Mesenchymal stem cell (in vitro differentiated cells and primary cell): ENCODE data around the gene EXOC3.
A peak's percentile ranks its signal among the peaks of the same experiment; 100 is the strongest.

ENCODE experiments used
- DNase-seq: peaks from one replicate; pipeline ENCODE4 v3.0.0-alpha.2; 2013
- H2AFZ ChIP-seq: one replicate; pipeline ENCODE4 v1.6.1; 2013; ENCODE audit warnings: low read depth, mild to moderate bottlenecking, control low read depth, inconsistent platforms, low read length, moderate library complexity
- H2AK5ac ChIP-seq: 2 replicates; pipeline ENCODE4 v1.6.1; 2013; ENCODE audit warnings: low read length, moderate library complexity, mild to moderate bottlenecking, inconsistent platforms; ENCODE audit not compliant: severe bottlenecking
- H2BK120ac ChIP-seq: one replicate; pipeline ENCODE4 v1.6.1; 2013; ENCODE audit warnings: low read depth, mild to moderate bottlenecking, inconsistent platforms, low read length, moderate library complexity
- H2BK12ac ChIP-seq, 2 experiments: one replicate each; pipeline ENCODE4 v1.6.1; 2013; ENCODE audit warnings: inconsistent platforms in 2 of 2, low read length in 2 of 2, mild to moderate bottlenecking in 2 of 2, moderate library complexity in 2 of 2, control low read depth in 1 of 2
- H2BK15ac ChIP-seq: one replicate; pipeline ENCODE4 v1.6.1; 2013; ENCODE audit warnings: mild to moderate bottlenecking, low read depth, inconsistent platforms; ENCODE audit not compliant: poor library complexity, severe bottlenecking
- H2BK5ac ChIP-seq: 2 replicates; pipeline ENCODE4 v1.6.1; 2013; ENCODE audit warnings: low read depth, mild to moderate bottlenecking, low read length, control low read depth, inconsistent platforms; ENCODE audit not compliant: poor library complexity, severe bottlenecking
- H3K14ac ChIP-seq, 2 experiments: one replicate each; pipeline ENCODE4 v1.6.1; 2013; ENCODE audit warnings: inconsistent platforms in 2 of 2, low read length in 2 of 2, control low read depth in 1 of 2, mild to moderate bottlenecking in 1 of 2, moderate library complexity in 1 of 2
- H3K18ac ChIP-seq, 2 experiments: one replicate each; pipeline ENCODE4 v1.6.1; 2013; ENCODE audit warnings: inconsistent platforms in 2 of 2, low read length in 2 of 2, control low read depth in 1 of 2, low read depth in 1 of 2, mild to moderate bottlenecking in 1 of 2
- H3K23ac ChIP-seq, 2 experiments: one replicate each; pipeline ENCODE4 v1.6.1; 2013; ENCODE audit warnings: inconsistent platforms in 2 of 2, low read length in 2 of 2, mild to moderate bottlenecking in 2 of 2, moderate library complexity in 2 of 2, control low read depth in 1 of 2
- H3K27ac ChIP-seq: 2 replicates; pipeline ENCODE4 v1.5.1; 2013; ENCODE audit warnings: mild to moderate bottlenecking, moderate library complexity, low read length, control low read depth, inconsistent platforms; ENCODE audit not compliant: poor library complexity, severe bottlenecking
- H3K27me3 ChIP-seq, 2 experiments: 2 replicates each; pipeline versions ENCODE4 v1.6.1 to v1.7.0; 2013; ENCODE audit warnings: low read length in 2 of 2, mild to moderate bottlenecking in 2 of 2, moderate library complexity in 2 of 2, control low read depth in 1 of 2, inconsistent platforms in 1 of 2; ENCODE audit not compliant: control insufficient read depth in 1 of 2, insufficient read depth in 1 of 2
- H3K36me3 ChIP-seq, 2 experiments: 2 replicates each; pipeline versions ENCODE4 v1.6.1 to v1.7.0; 2013; ENCODE audit warnings: low read length in 2 of 2, control low read depth in 1 of 2, inconsistent platforms in 1 of 2, low read depth in 1 of 2, mild to moderate bottlenecking in 1 of 2; ENCODE audit not compliant: insufficient read depth in 2 of 2, control insufficient read depth in 1 of 2
- H3K4ac ChIP-seq, 2 experiments: one replicate each; pipeline ENCODE4 v1.6.1; 2013; ENCODE audit warnings: inconsistent platforms in 2 of 2, low read length in 2 of 2, mild to moderate bottlenecking in 2 of 2, moderate library complexity in 2 of 2, control low read depth in 1 of 2, low read depth in 1 of 2
- H3K4me1 ChIP-seq: 2 replicates; pipeline ENCODE4 v1.6.1; 2013; ENCODE audit warnings: low read depth, low read length, control low read depth; ENCODE audit not compliant: control insufficient read depth, insufficient read depth
- H3K4me2 ChIP-seq: 2 replicates; pipeline ENCODE4 v1.6.1; 2013; ENCODE audit warnings: low read length, mild to moderate bottlenecking, inconsistent platforms; ENCODE audit not compliant: poor library complexity, severe bottlenecking
- H3K4me3 ChIP-seq, 2 experiments: 2 replicates each; pipeline versions ENCODE4 v1.5.1 to v1.7.0; 2013; ENCODE audit warnings: low read length in 2 of 2, mild to moderate bottlenecking in 2 of 2, control low read depth in 1 of 2, low read depth in 1 of 2; ENCODE audit not compliant: insufficient read depth in 1 of 2
- H3K79me1 ChIP-seq: replicated peaks from 2 replicates; pipeline ENCODE4 v1.6.1; 2013; ENCODE audit warnings: mild to moderate bottlenecking, control low read depth, low read length, inconsistent platforms; ENCODE audit not compliant: poor library complexity, severe bottlenecking
- H3K9ac ChIP-seq: 2 replicates; pipeline ENCODE4 v1.7.0; 2013; ENCODE audit warnings: mild to moderate bottlenecking, low read length, moderate library complexity
- H3K9me3 ChIP-seq: 2 replicates; pipeline ENCODE4 v1.7.0; 2013; ENCODE audit warnings: mild to moderate bottlenecking, low read length; ENCODE audit not compliant: control insufficient read depth
- H4K8ac ChIP-seq: one replicate; pipeline ENCODE4 v1.6.1; 2013; ENCODE audit warnings: inconsistent platforms, mild to moderate bottlenecking, low read length, moderate library complexity
- H4K91ac ChIP-seq: one replicate; pipeline ENCODE4 v1.6.1; 2013; ENCODE audit warnings: mild to moderate bottlenecking, low read length, inconsistent platforms
- WGBS: methylation state at CpG from one replicate; pipeline ENCODE4 v1.1.7; 2013; ENCODE audit warnings: mixed read lengths; 5-methylcytosine and 5-hydroxymethylcytosine counted together

The EXOC3 gene

DNA sequence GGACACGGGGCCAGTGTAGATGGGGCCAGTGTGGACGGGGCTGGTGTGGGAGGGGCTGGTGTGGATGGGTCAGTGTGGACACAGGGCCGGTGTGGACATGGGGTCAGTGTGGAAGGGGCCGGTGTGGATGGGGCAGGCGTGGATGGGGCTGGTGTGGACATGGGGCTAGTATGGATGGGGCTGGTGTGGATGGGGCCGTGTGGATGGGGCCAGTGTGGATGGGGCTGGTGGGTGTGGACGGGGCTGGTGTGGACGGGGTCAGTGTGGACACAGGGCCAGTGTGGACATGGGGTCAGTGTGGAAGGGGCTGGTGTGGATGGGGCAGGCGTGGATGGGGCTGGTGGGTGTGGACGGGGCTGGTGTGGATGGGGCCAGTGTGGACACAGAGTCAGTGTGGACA lies 57.5 kb downstream of the EXOC3 start:
- Histone ChIP-seq H3K4me2 (no peak overlapping the region), H3K4me1 (peaks cover 4% of the 10 kb centered on the region), H2BK5ac (no peak overlapping the region), H3K23ac (no peak overlapping the region), H4K91ac (no peak overlapping the region), H3K4me3 (peak overlapping the region in 1 of 2 experiments; percentile 10), H2AK5ac (no peak overlapping the region), H3K27ac (no peak overlapping the region), H3K9ac (no peak overlapping the region), H2BK120ac (no peak overlapping the region), H3K79me1 (no peaks in the 10 kb centered on the region), H3K36me3 (no peaks in the 10 kb centered on the region), H3K14ac (no peak overlapping the region), H4K8ac (no peak overlapping the region), H3K27me3 (peaks cover 16 to 70% of the 10 kb centered on the region in 2 experiments), H3K4ac (no peak overlapping the region), H3K9me3 (no peaks in the 10 kb centered on the region), H3K18ac (no peak overlapping the region), H2BK12ac (no peak overlapping the region), H2BK15ac (no peak overlapping the region), H2AFZ (no peak overlapping the region)
- DNase-seq: no peak
- WGBS: 91% methylated on average over 10 of the region's 10 CpGs

DNA sequence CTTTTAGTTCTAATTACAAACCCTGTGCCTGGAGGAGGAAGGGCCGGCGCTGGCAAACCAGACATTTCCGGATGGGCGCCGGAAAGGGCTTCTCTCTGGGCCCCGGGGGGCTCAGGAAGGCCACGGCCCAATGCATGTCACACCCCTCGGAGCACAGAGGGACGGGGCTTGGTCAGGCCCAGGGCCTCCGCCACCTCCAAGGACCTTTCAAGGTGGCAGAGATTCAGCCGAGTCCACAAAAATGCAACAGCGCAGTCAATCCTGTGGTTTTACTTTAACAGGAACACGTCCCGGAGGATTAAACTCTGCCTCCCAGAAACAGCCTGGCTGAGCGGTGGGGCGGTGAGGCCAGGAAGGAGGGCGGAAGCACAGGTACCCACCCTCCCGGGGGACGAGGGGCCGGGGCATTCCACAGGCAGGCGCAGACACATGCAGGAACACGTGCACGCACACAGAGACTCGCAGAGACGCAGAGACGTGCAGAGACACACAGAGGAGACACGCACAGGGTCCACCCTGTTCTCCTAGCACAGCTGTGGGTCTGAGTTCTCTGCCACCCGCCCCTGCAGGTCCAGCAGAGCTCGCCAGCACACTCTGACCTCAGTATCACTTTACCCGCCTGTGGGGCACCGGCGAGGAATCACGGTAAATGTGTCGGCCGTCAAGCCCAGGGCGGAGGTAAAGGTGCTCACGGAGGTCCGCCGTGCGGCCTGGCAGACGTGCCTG lies 58.3 kb downstream of the EXOC3 start:
- Histone ChIP-seq H2BK120ac (no peak overlapping the region), H3K4me2 (no peak overlapping the region), H3K27me3 (peaks cover 14 to 68% of the 10 kb centered on the region in 2 experiments), H4K91ac (no peak overlapping the region), H3K14ac (no peak overlapping the region), H2BK5ac (no peak overlapping the region), H3K4me1 (peaks cover 3% of the 10 kb centered on the region), H3K36me3 (no peaks in the 10 kb centered on the region), H3K79me1 (no peaks in the 10 kb centered on the region), H3K23ac (no peak overlapping the region), H3K9me3 (no peaks in the 10 kb centered on the region), H3K4me3 (no peak overlapping the region), H2BK15ac (no peak overlapping the region), H2AK5ac (no peak overlapping the region), H3K18ac (no peak overlapping the region), H4K8ac (no peak overlapping the region), H3K9ac (no peak overlapping the region), H3K27ac (no peak overlapping the region), H3K4ac (no peak overlapping the region), H2BK12ac (no peak overlapping the region), H2AFZ (no peak overlapping the region)
- DNase-seq: no peak
- 88% methylated on average over 41 of the region's 41 CpGs for WGBS

DNA sequence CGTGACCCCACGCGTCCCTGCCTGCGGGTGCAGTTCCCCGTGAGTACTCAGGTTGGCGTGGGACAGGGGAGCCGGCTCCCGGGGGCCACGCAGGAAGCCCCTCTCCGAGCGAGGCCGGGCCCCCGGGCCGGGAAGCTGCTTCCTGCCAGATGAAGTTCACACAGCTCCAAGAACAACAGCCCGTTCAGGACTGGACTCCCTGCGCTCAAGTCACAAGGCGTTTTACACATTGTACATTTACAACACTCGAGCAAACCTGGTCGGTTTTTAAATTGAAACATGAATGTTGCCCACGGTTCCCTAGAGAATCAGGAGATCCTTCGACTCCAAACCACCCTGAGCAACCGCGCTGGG lies 58.8 kb downstream of the EXOC3 start:
- no peak for DNase-seq
- no peak overlapping the region for H2BK120ac ChIP-seq
- no peaks in the 10 kb centered on the region for H3K79me1 ChIP-seq
- H2AFZ ChIP-seq: no peak overlapping the region
- no peak overlapping the region for H3K4me2 ChIP-seq
- H3K4ac ChIP-seq: no peak overlapping the region
- no peak overlapping the region for H3K14ac ChIP-seq
- no peaks in the 10 kb centered on the region for H3K9me3 ChIP-seq
- no peak overlapping the region for H3K4me3 ChIP-seq
- no peak overlapping the region for H3K27ac ChIP-seq
- H3K18ac ChIP-seq: no peak overlapping the region
- no peak overlapping the region for H2BK5ac ChIP-seq
- H3K9ac ChIP-seq: no peak overlapping the region
- H3K27me3 ChIP-seq: peaks cover 13 to 67% of the 10 kb centered on the region in 2 experiments
- H2BK15ac ChIP-seq: no peak overlapping the region
- no peak overlapping the region for H4K91ac ChIP-seq
- peaks cover 3% of the 10 kb centered on the region for H3K4me1 ChIP-seq
- no peak overlapping the region for H4K8ac ChIP-seq
- H3K23ac ChIP-seq: no peak overlapping the region
- no peaks in the 10 kb centered on the region for H3K36me3 ChIP-seq
- no peak overlapping the region for H2AK5ac ChIP-seq
- 83% methylated on average over 23 of the region's 23 CpGs for WGBS
- H2BK12ac ChIP-seq: no peak overlapping the region

DNA sequence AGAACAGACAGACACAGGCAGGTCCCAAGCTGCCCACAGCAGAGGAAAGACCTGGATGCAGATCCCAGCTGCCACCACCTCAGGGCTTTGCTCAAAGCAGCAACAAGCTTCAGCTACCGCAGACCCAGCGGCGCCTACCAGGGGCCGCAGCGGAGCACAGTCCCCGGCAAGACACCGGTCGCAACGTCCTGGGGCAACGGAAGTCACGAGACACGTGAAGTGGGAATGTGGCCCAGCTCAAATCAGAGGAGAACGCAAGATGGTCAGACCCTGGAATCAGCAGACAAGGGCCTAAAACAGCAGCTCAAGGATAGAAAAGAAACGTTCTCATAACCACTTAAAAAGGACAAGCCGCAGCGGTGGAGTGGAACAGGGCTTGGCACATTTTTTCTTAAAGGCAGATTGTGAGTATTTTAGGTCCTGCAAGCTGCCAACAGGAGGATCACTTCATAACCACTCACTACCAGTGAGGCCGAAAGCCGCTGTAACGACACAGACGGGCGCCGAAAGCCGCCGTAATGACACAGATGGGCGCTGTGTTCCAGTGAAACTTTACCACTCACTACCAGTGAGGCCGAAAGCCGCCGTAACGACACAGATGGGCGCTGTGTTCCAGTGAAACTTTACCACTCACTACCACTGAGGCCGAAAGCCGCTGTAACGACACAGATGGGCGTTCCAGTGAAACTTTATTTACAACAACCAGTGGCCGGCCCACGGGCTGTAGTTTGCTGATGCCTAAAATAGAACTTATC lies 59.5 kb downstream of the EXOC3 start:
- Histone ChIP-seq H4K8ac (no peak overlapping the region), H3K18ac (no peak overlapping the region), H3K36me3 (no peaks in the 10 kb centered on the region), H2BK12ac (no peak overlapping the region), H3K14ac (no peak overlapping the region), H3K79me1 (no peaks in the 10 kb centered on the region), H3K9ac (no peak overlapping the region), H2BK5ac (no peak overlapping the region), H2BK120ac (no peak overlapping the region), H3K27ac (no peak overlapping the region), H3K4me2 (no peak overlapping the region), H4K91ac (no peak overlapping the region), H2AK5ac (no peak overlapping the region), H3K9me3 (no peaks in the 10 kb centered on the region), H3K4me1 (peaks cover 3% of the 10 kb centered on the region), H3K4me3 (no peak overlapping the region), H3K23ac (no peak overlapping the region), H2AFZ (no peak overlapping the region), H3K4ac (no peak overlapping the region), H2BK15ac (no peak overlapping the region), H3K27me3 (peaks cover 13 to 62% of the 10 kb centered on the region in 2 experiments)
- no peak for DNase-seq
- 89% methylated on average over 36 of the region's 36 CpGs for WGBS
